K562 (cell line): ENCODE results near the gene CEMIP. TPM values are rescaled to one million over a fixed set of nuclear protein-coding genes. Genes with fewer than 3 reads are reported as not detected.

ENCODE experiments used
- AFF4 ChIP-seq: sonication (generic); formaldehyde crosslinking; IDR thresholded peaks from 2 replicates; pipeline ENCODE4 v1.8.0; 2023; ENCODE audit warnings: mild to moderate bottlenecking, missing genetic modification reagents
- DDX20 ChIP-seq: fragments of 450-650 bp; IDR thresholded peaks from 2 replicates; pipeline ENCODE4 v1.6.1; 2016; ENCODE audit warnings: missing genetic modification characterization, low read depth, mild to moderate bottlenecking, missing compliant biosample characterization, moderate library complexity
- FOXA1 ChIP-seq: fragments of 450-650 bp; IDR thresholded peaks from 2 replicates; pipeline ENCODE4 v1.6.1; 2016; ENCODE audit warnings: mild to moderate bottlenecking, borderline replicate concordance
- MGA ChIP-seq: fragments of 450-650 bp; IDR thresholded peaks from 2 replicates; pipeline ENCODE4 v1.6.1; 2016; ENCODE audit warnings: mild to moderate bottlenecking, moderate library complexity
- NELFE ChIP-seq: IDR thresholded peaks from 2 replicates; pipeline ENCODE4 v1.6.1; 2011; ENCODE audit warnings: mild to moderate bottlenecking; ENCODE audit not compliant: insufficient read depth, insufficient read length
- NFIC ChIP-seq: fragments of 450-650 bp; IDR thresholded peaks from 2 replicates; pipeline ENCODE4 v1.6.1; 2017; ENCODE audit warnings: mild to moderate bottlenecking, inconsistent platforms
- SMARCA5 ChIP-seq: fragments of 450-650 bp; IDR thresholded peaks from 2 replicates; pipeline ENCODE4 v1.6.1; 2016
- SRSF3 ChIP-seq: fragments of 200-400 bp; formaldehyde crosslinking; IDR thresholded peaks from 2 replicates; pipeline ENCODE4 v1.6.1; 2016; ENCODE audit warnings: mild to moderate bottlenecking, low read length, moderate library complexity; ENCODE audit not compliant: insufficient read depth
- TEAD4 ChIP-seq, 2 experiments: sonication (generic) in 1 of 2; formaldehyde crosslinking in 1 of 2; IDR thresholded peaks; 2 replicates each; pipeline versions ENCODE4 v1.6.1 to v1.8.0; 2012 to 2022; ENCODE audit warnings: borderline replicate concordance in 1 of 2, inconsistent platforms in 1 of 2, low read length in 1 of 2, mild to moderate bottlenecking in 1 of 2, missing genetic modification reagents in 1 of 2
- USF1 ChIP-seq: sonication (generic); formaldehyde crosslinking; IDR thresholded peaks from 2 replicates; pipeline ENCODE4 v1.9.0; 2022; ENCODE audit warnings: mild to moderate bottlenecking, missing genetic modification reagents
- polyA plus RNA-seq, 8 experiments: library from polyadenylated mRNA; depleted of rRNA in 4 of 8; stranded (reverse) in 5 of 8; unstranded in 3 of 8; fragments of >200 nt; fragmentation: Nextera tagmentation in 2 of 8; fragmentation: Illumina TruSeq in 1 of 8; extraction: Ambion mirVana in 2 of 8; extraction: Trizol in 1 of 8; gene quantifications; 2 replicates each; pipeline versions ENCODE4 v1.2.1 to v1.2.3, GENCODE V29; 2011 to 2014; ENCODE audit warnings: inconsistent platforms in 1 of 8, missing spikeins in 1 of 8
- total RNA-seq, 7 experiments: library from RNA; depleted of rRNA in 6 of 7; stranded (reverse); fragments of >200 nt in 6 of 7; fragmentation: Illumina TruSeq in 2 of 7; extraction: Trizol in 2 of 7; gene quantifications; 2 replicates each; pipeline versions ENCODE4 v1.2.1 to v1.2.3, GENCODE V29; 2011 to 2021; ENCODE audit warnings: low replicate concordance in 1 of 7

Gene CEMIP
- total and polyA plus RNA-seq, 9 of the 15 experiments (the other 6 are each of a cell fraction or from before 2014, with no cell fraction given): 0.33 TPM; not detected in 8

- TF ChIP-seq AFF4 (no peak), MGA (0 out of 2 replicates have a peak, but pooled peaks have one; percentile 20), TEAD4 (IDR thresholded peaks at IDR 0.05; ENCODE audit: low read length) (no peak), TEAD4 (CRISPR knock-in tag; IDR thresholded peaks at IDR 0.05; ENCODE audit: borderline replicate concordance) (no peak), SMARCA5 (no peak), NELFE (no peak), DDX20 (tag) (no peak), USF1 (CRISPR knock-in tag) (no peak), FOXA1 (no peak), NFIC (no peak), SRSF3 (no peak)
Measured at GRCh38 chr15:80970018-80970657, 191.0 kb downstream of the CEMIP start (continued).
